DOHH2 (cell line): ENCODE measurements around the gene NEK7.

Source experiments
- H3F3A ChIP-seq: fragments of 200-600 bp; sonication (generic), shearing (Covaris generic); 2 replicates; pipeline ENCODE4 v1.6.0; 2016; ENCODE audit warnings: antibody characterized with exemption, mild to moderate bottlenecking; ENCODE audit not compliant: control insufficient read depth, insufficient read depth
- H3K27ac ChIP-seq: fragments of 200-600 bp; sonication (generic); 2 replicates; pipeline ENCODE4 v1.5.1; 2014; ENCODE audit warnings: low read depth, mild to moderate bottlenecking, low read length, moderate library complexity
- H3K27me3 ChIP-seq: fragments of 200-600 bp; sonication (generic); 2 replicates; pipeline ENCODE4 v1.6.1; 2014; ENCODE audit warnings: mild to moderate bottlenecking, low read length, mixed read lengths; ENCODE audit not compliant: control insufficient read depth
- H3K36me3 ChIP-seq: fragments of 200-600 bp; sonication (generic); 2 replicates; pipeline ENCODE4 v1.6.1; 2014; ENCODE audit warnings: mild to moderate bottlenecking, low read length, moderate library complexity, mixed read lengths; ENCODE audit not compliant: control insufficient read depth
- H3K4me1 ChIP-seq: fragments of 200-600 bp; sonication (generic); 2 replicates; pipeline ENCODE4 v1.6.1; 2014; ENCODE audit warnings: mild to moderate bottlenecking, low read length, mixed read lengths; ENCODE audit not compliant: control insufficient read depth
- H3K4me2 ChIP-seq: fragments of 200-600 bp; sonication (generic); 2 replicates; pipeline ENCODE4 v1.6.0; 2014; ENCODE audit warnings: mild to moderate bottlenecking, low read length, moderate library complexity
- H3K4me3 ChIP-seq: fragments of 200-600 bp; sonication (generic); 2 replicates; pipeline ENCODE4 v1.5.1; 2014; ENCODE audit warnings: mild to moderate bottlenecking, low read length, mixed read lengths
- H3K79me2 ChIP-seq: fragments of 200-600 bp; sonication (generic); 2 replicates; pipeline ENCODE4 v1.6.1; 2014; ENCODE audit warnings: mild to moderate bottlenecking, low read length, mixed read lengths; ENCODE audit not compliant: control insufficient read depth
- H3K9me2 ChIP-seq: fragments of 200-600 bp; sonication (generic); replicated peaks from 2 replicates; pipeline ENCODE4 v1.6.1; 2014; ENCODE audit warnings: mild to moderate bottlenecking, low read length, mixed read lengths; ENCODE audit not compliant: control insufficient read depth
- H3K9me3 ChIP-seq: fragments of 200-600 bp; sonication (generic); 2 replicates; pipeline ENCODE4 v1.6.1; 2014; ENCODE audit warnings: antibody characterized with exemption, low read length, mixed read lengths; ENCODE audit not compliant: control insufficient read depth, insufficient read depth
- H4K20me1 ChIP-seq: fragments of 200-600 bp; sonication (generic); 2 replicates; pipeline ENCODE4 v1.6.0; 2014; ENCODE audit warnings: low read depth, mild to moderate bottlenecking, antibody characterized with exemption, low read length, moderate library complexity; ENCODE audit not compliant: control insufficient read depth, insufficient read depth
- EZH2phosphoT487 ChIP-seq: fragments of 200-600 bp; sonication (generic); IDR thresholded peaks from 2 replicates; pipeline ENCODE4 v1.6.1; 2017; ENCODE audit warnings: borderline replicate concordance, mild to moderate bottlenecking, antibody characterized with exemption, low read length, moderate library complexity, mixed read lengths
- TF ChIP-seq, protein P1 (sequence below): fragments of 200-600 bp; sonication (generic); IDR thresholded peaks from one replicate; pipeline ENCODE4 v1.5.1; 2014; ENCODE audit warnings: antibody characterized with exemption, mild to moderate bottlenecking, low read depth, low read length; ENCODE audit not compliant: poor library complexity, severe bottlenecking

NEK7 gene

GRCh38 chr1:198205016-198205684, 48.4 kb downstream of the NEK7 start:
- Histone ChIP-seq H4K20me1 (no peaks in the 10 kb centered on the region), H3K4me2 (no peak overlapping the region), H3K79me2 (peaks cover 52% of the 10 kb centered on the region), H3K27me3 (no peaks in the 10 kb centered on the region), H3K27ac (no peak overlapping the region), H3K9me3 (no peaks in the 10 kb centered on the region), H3K9me2 (no peaks in the 10 kb centered on the region), H3K4me1 (no peaks in the 10 kb centered on the region), H3K4me3 (no peak overlapping the region), H3K36me3 (no peaks in the 10 kb centered on the region), H3F3A (no peaks in the 10 kb centered on the region)
- TF ChIP-seq, protein P1, sequence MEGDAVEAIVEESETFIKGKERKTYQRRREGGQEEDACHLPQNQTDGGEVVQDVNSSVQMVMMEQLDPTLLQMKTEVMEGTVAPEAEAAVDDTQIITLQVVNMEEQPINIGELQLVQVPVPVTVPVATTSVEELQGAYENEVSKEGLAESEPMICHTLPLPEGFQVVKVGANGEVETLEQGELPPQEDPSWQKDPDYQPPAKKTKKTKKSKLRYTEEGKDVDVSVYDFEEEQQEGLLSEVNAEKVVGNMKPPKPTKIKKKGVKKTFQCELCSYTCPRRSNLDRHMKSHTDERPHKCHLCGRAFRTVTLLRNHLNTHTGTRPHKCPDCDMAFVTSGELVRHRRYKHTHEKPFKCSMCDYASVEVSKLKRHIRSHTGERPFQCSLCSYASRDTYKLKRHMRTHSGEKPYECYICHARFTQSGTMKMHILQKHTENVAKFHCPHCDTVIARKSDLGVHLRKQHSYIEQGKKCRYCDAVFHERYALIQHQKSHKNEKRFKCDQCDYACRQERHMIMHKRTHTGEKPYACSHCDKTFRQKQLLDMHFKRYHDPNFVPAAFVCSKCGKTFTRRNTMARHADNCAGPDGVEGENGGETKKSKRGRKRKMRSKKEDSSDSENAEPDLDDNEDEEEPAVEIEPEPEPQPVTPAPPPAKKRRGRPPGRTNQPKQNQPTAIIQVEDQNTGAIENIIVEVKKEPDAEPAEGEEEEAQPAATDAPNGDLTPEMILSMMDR = no peak
- TF ChIP-seq EZH2phosphoT487 = no peak

DNA sequence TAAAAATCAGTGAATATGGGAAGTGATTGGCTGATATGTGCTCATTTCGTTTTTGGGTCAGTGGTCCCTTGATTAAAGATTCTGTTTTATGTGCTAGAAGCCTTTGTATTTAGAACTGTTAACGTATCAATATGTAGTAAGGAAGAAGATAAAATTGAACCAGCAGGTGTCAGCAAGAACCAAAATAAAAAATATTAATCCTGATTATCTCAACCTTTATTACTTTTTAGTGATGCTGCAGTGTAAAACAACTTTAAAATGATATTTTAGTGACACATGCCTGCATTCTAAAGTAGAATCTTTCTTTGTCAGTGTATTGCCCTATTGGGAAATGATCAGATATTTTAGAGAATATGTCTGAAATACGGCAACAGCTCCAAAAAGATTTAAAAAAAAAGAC, 49.5 kb downstream of the NEK7 start:
- Histone ChIP-seq H3K9me2 (no peaks in the 10 kb centered on the region), H3F3A (no peaks in the 10 kb centered on the region), H3K4me2 (no peak overlapping the region), H3K4me3 (no peak overlapping the region), H3K27ac (no peak overlapping the region), H3K36me3 (no peaks in the 10 kb centered on the region), H3K79me2 (peaks cover 42% of the 10 kb centered on the region), H3K27me3 (no peaks in the 10 kb centered on the region), H4K20me1 (no peaks in the 10 kb centered on the region), H3K4me1 (no peaks in the 10 kb centered on the region), H3K9me3 (no peaks in the 10 kb centered on the region)
- TF ChIP-seq, protein P1 = no peak
- no peak for TF ChIP-seq EZH2phosphoT487

- peaks cover 10% of the 10 kb centered on the region; the same call in 1 of the 2 replicates for H3K9me3 ChIP-seq
- H3F3A ChIP-seq = no peaks in the 10 kb centered on the region
- TF ChIP-seq, protein P1 = no peak
- TF ChIP-seq EZH2phosphoT487 = no peak
These were observed 54.9 kb downstream of the NEK7 start for GRCh38 chr1:198211696-198212095.

GRCh38 chr1:198212126-198212525, 55.3 kb downstream of the NEK7 start:
- Histone ChIP-seq H3K27me3 (no peaks in the 10 kb centered on the region), H3K9me2 (no peaks in the 10 kb centered on the region), H3K79me2 (peaks cover 8% of the 10 kb centered on the region), H3K9me3 (peaks cover 10% of the 10 kb centered on the region; the same call in 1 of the 2 replicates), H3K4me1 (no peaks in the 10 kb centered on the region), H4K20me1 (no peaks in the 10 kb centered on the region), H3K36me3 (peaks cover 15% of the 10 kb centered on the region), H3K27ac (no peak overlapping the region), H3F3A (no peaks in the 10 kb centered on the region), H3K4me3 (no peak overlapping the region), H3K4me2 (no peak overlapping the region)
- TF ChIP-seq, protein P1 = no peak
- TF ChIP-seq EZH2phosphoT487 = no peak

More at GRCh38 chr1:198211696-198212095, 54.9 kb downstream of the NEK7 start:
- no peak overlapping the region for H3K4me3 ChIP-seq
- H3K4me1 ChIP-seq = no peaks in the 10 kb centered on the region
- H3K36me3 ChIP-seq = peaks cover 15% of the 10 kb centered on the region
- H3K4me2 ChIP-seq = no peak overlapping the region
- H3K79me2 ChIP-seq = peaks cover 10% of the 10 kb centered on the region
- no peaks in the 10 kb centered on the region for H3K9me2 ChIP-seq
- H4K20me1 ChIP-seq = no peaks in the 10 kb centered on the region
- no peak overlapping the region for H3K27ac ChIP-seq
- no peaks in the 10 kb centered on the region for H3K27me3 ChIP-seq
